Stimulated activated effector memory CD8-positive, alpha-beta T cell treated with anti-CD3 and anti-CD28 coated beads, Interleukin-12 subunit alpha, Interleukin-12 subunit beta, amount 100 ng/mL, for 72 hours (primary cell): Measurements from ENCODE around the gene VASH2.
"Not testable (repeated sequence)": the region's sequence is repeated elsewhere in the genome, so short reads cannot be mapped to it uniquely, and the experiment has no call there.

ENCODE experiments used
- ATAC-seq: fragments of 150-1000 bp; cut with Tn5 transposase; 2 replicates; pipeline ENCODE4 v1.10.0; 2021
- DNase-seq, 2 donors: peaks; one replicate each; pipeline ENCODE4 v3.0.0; 2021 to 2022; ENCODE audit warnings: low spot score in 2 of 2
- H3K27ac Mint-ChIP-seq: one replicate; pipeline ENCODE4 v1.8.0; 2022; ENCODE audit warnings: mild to moderate bottlenecking, mixed read lengths
- H3K36me3 Mint-ChIP-seq: one replicate; pipeline ENCODE4 v1.8.0; 2022; ENCODE audit warnings: mild to moderate bottlenecking, mixed read lengths
- H3K4me1 Mint-ChIP-seq: one replicate; pipeline ENCODE4 v1.8.0; 2022; ENCODE audit warnings: mixed read lengths
- H3K4me3 Mint-ChIP-seq: one replicate; pipeline ENCODE4 v1.8.0; 2022; ENCODE audit warnings: mild to moderate bottlenecking, mixed read lengths
- H3K9me3 Mint-ChIP-seq: one replicate; pipeline ENCODE4 v1.8.0; 2022; ENCODE audit warnings: mixed read lengths

VASH2 gene

DNA sequence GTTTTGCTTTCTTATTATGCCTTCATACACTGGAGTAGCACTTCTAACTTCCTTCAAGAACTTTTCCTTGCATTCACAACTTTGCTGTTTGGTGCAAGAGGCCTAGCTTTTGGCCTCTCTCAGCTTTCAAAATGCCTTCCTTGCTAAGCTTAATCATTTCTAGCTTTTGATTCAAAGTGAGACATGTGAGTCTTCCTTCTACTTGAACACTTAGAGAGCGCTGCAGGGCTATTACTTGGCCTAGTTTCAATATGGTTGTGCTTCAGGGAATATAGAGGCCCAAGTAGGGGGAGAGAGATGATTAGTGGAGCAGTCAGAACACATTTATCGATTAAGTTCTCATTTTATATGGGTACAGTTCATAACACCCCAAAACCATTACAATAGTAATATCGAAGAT, 52.9 kb downstream of the VASH2 start:
- peaks cover 14% of the 10 kb centered on the region for H3K4me1 Mint-ChIP-seq

DNA sequence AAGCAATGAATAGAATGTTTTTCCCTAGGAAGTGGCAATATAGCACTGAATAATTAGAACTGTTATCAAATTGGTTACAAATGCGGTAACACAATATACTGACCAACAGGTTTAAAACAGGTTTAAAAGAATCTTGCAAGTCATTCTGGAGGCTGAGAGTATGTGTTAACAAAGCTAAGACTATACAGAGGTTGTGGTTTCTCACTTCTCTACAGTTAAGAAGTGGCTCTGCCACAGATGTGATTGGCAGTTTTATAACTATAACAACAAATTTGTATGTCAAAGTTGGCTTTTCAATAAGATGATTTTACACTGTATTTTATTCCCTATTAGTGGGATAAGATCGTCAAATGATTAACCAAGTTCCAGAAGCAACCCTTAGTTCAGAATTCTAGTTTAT, 58.2 kb downstream of the VASH2 start:
- Mint-ChIP-seq H3K4me3 (no peak overlapping the region), H3K9me3 (no peaks in the 10 kb centered on the region), H3K27ac (peak overlapping the region; percentile 12), H3K4me1 (peaks cover 36% of the 10 kb centered on the region), H3K36me3 (peaks cover 89% of the 10 kb centered on the region)
- DNase-seq: no peak
- peak; percentile 81 for ATAC-seq

More for the DNA sequence above, 52.9 kb downstream of the VASH2 start:
- H3K36me3 Mint-ChIP-seq: peaks cover 98% of the 10 kb centered on the region
- ATAC-seq (peak; percentile 100), DNase-seq (no peak)
- no peaks in the 10 kb centered on the region for H3K9me3 Mint-ChIP-seq
- peak overlapping the region; percentile 21 for H3K4me3 Mint-ChIP-seq
- peak overlapping the region; percentile 66 for H3K27ac Mint-ChIP-seq

DNA sequence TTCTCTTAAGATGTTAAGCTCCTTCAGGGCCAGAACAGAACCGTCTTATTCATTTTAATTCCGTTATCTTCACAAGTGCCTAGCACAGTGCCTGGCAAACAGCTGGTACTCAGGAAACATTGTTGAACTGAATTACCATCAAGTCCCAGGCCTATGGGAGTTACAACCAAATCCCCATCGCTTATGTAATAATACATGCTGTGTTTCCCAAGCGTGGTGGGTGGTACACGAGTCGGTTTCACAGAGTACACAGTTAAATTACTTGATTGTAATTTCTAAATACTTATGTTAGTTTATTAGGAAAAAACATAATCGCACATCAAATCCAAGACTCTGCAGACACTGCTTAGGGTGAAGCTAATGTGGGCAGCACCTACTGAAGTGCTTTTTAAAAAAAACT, 64.3 kb downstream of the VASH2 start:
- DNase-seq (no peak), ATAC-seq (no peak)
- peaks cover 39% of the 10 kb centered on the region for H3K36me3 Mint-ChIP-seq
- peak overlapping the region; percentile 99 for H3K4me3 Mint-ChIP-seq
- no peaks in the 10 kb centered on the region for H3K9me3 Mint-ChIP-seq
- peak overlapping the region; percentile 99 for H3K27ac Mint-ChIP-seq
- peaks cover 25% of the 10 kb centered on the region for H3K4me1 Mint-ChIP-seq

DNA sequence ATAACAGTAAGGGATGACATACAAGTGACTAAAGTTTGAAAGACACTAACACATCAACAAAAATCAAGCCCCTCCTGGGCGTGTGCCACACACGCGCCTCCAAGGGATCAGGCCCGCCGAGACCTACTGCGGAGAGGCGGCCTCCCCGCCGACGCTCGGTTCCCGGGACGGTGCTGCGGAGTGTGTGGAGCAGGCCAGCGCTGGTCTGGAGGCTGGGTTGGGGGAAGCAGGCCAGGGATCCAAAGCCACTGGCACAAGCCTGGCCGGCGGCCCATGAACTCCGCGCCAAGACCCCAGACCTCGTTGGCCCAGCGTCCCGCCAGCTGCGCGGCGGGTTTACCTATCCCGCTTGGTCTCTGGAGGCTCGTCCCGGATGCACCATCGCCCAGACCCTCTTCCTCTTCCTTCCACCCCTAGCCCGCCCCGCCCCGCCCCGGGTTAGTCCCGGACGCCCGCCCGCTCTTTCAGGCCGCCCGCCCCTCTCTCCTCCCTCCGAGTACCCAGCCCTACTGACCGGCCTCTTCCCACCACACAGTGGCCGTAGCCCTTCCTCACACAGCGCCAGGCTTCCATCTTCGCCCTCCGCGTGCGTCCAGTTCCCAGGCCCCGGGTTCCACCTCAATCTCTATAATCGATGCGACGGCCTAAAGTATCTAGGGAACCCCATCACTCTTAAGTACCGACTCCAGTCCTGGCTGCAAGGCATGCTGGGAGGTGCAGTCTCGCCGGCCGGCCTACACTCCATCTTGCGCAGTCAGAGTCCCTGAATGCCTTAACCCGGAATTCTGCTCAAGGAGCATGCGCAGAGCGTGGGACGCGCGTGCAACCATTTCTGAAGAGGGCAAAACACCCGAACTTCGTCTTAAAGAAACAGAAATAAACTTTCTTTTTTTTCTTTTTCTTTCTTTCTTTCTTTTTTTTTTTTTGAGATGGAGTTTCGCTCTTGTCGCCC, 65.0 kb downstream of the VASH2 start, which contains the start of gene ANGEL2:
Gene ANGEL2 (minus strand): TSS at position 769 of the 952 bp plus-strand sequence. CDS start 196 bp downstream, at position 573.
- peak within 1 kb of the TSS; percentile 99 for H3K4me3 Mint-ChIP-seq

DNA sequence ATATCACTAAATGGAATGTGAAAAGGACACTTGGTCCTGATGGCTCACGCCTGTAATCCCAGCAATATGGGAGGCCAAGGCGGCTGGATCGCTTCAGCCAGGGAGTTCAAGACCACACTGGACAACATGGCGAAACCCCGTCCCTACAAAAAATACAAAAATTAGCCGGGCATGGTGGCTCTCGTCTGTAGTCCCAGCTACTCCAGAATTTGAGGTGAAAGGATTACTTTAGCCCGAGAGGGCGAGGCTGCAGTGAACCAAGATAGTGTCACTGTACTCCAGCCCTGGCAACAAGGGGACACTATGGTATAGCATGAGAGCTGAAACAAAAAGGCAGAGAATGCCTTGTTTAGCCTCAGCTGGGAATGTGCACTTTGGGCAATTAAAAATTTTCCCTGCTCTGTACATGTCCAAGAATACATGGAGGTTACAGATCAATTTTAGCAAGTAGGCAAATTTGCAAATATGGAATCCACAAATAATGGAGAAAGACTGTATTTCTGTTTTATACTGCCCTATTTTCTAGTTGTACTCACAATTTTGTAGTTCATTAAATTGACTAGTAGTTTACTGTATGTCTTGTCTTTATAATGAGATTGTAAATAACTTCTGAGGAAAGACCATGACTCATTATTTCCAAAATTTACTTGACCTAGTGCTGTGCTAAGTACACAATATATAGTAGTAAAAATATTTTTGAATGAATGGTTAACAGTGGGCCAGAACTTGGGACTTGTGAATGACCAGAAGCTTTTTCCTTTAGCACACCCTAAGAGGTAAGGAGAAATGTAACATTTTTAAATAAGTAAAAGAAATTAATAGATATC, 67.3 kb downstream of the VASH2 start:
- no peak overlapping the region for H3K27ac Mint-ChIP-seq
- peaks cover 12% of the 10 kb centered on the region for H3K36me3 Mint-ChIP-seq
- DNase-seq (no peak), ATAC-seq (no peak)
- no peak overlapping the region for H3K4me3 Mint-ChIP-seq
- H3K9me3 Mint-ChIP-seq: no peaks in the 10 kb centered on the region
- H3K4me1 Mint-ChIP-seq: peaks cover 11% of the 10 kb centered on the region

More for the DNA sequence above, 65.0 kb downstream of the VASH2 start, which contains the start of gene ANGEL2:
- ATAC-seq (peak; percentile 99), DNase-seq (peak; percentile 81 to 96)
- Mint-ChIP-seq H3K9me3 (no peaks in the 10 kb centered on the region), H3K36me3 (peaks cover 32% of the 10 kb centered on the region), H3K4me1 (peaks cover 25% of the 10 kb centered on the region), H3K27ac (peak within 1 kb of the TSS; percentile 99)

DNA sequence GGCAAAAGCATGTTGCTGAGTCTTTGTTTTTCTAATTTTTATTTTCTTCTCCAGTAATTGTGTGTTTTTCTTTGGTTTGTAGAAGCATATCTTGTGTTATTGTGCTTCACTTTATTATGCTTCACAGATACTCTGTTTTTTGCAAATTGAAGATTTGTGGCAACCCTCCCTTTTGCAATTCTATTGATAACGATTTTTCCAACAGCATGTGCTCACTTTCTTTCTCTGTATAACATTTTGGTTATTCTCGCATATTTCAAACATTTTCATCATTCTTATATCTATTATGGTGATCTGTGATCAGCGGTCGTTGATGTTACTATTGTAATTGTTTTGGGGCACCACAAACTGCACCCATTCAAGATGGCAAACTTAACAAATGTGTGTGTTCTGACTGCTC, 69.1 kb downstream of the VASH2 start:
- H3K4me3 Mint-ChIP-seq: no peak overlapping the region
- no peaks in the 10 kb centered on the region for H3K4me1 Mint-ChIP-seq
- H3K9me3 Mint-ChIP-seq: no peaks in the 10 kb centered on the region
- no peak for ATAC-seq
- H3K36me3 Mint-ChIP-seq: peaks cover 7% of the 10 kb centered on the region
- H3K27ac Mint-ChIP-seq: no peak overlapping the region
- DNase-seq: no peak

DNA sequence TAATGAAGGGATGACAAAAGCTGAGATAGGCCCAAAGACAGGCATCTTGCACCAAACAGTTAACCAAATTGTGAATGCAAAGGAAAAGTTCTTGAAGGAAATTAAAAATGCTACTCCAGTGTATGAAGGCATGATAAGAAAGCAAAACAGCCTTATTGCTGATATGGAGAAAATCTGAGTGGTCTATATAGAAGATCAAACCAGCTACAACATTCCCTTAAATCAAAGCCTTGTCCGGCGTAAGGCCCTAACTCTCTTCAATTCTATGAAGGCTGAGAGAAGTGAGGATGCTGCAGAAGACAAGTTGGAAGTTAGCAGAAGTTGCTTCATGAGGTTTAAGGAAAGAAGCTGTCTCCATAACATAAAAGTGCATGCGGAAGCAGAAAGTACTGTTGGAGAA, 69.7 kb downstream of the VASH2 start:
- H3K9me3 Mint-ChIP-seq: no peaks in the 10 kb centered on the region
- ATAC-seq: no peak
- H3K4me3 Mint-ChIP-seq: no peak overlapping the region
- H3K4me1 Mint-ChIP-seq: no peaks in the 10 kb centered on the region
- H3K36me3 Mint-ChIP-seq: peaks cover 7% of the 10 kb centered on the region
- no peak overlapping the region for H3K27ac Mint-ChIP-seq
- DNase-seq: no peak

DNA sequence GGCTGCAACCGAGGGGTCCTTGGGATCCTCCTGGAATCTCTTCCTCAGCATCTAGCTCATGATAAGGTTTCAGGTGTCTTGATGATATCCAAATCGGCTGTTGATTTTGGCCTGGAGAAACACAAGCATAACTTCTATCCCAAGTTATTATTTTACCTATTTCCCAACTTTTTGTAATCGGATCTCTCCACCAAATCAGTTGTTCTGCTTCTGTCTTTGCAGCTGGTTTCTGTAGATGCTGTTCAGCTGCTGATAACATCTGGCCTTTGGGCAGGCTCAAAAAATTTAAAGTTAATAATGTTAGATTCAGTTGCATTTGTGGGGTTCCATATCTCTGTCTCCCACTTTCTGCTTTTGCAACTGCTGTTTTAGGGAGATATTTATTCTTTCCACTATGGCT, 76.7 kb downstream of the VASH2 start:
- ATAC-seq, H3K27ac Mint-ChIP-seq, H3K4me3 Mint-ChIP-seq, H3K36me3 Mint-ChIP-seq, H3K9me3 Mint-ChIP-seq, H3K4me1 Mint-ChIP-seq, DNase-seq: not testable (repeated sequence)

DNA sequence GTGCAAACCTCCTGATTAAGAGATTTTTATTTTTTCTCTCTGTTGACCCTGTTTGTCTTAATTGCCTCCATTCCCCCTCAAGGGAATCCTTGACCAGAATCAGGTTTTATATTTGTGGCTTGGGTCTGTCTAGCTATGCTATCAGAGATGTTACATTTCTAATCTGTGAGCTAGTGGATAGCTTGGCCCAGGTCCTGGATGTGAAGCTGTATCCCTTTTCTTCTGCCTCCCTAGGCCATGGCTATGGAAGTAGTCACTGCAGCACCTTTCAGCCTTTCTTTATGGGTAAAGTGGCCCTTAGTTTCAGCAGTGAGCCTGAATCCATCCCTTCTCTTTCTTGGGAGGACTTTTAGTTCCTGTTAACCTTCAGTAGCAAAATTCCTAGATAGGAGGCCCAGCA, 82.3 kb downstream of the VASH2 start:
- no peaks in the 10 kb centered on the region for H3K36me3 Mint-ChIP-seq
- no peaks in the 10 kb centered on the region for H3K4me1 Mint-ChIP-seq
- H3K4me3 Mint-ChIP-seq: no peak overlapping the region
- no peak for ATAC-seq
- no peak overlapping the region for H3K27ac Mint-ChIP-seq
- no peaks in the 10 kb centered on the region for H3K9me3 Mint-ChIP-seq
- no peak for DNase-seq

DNA sequence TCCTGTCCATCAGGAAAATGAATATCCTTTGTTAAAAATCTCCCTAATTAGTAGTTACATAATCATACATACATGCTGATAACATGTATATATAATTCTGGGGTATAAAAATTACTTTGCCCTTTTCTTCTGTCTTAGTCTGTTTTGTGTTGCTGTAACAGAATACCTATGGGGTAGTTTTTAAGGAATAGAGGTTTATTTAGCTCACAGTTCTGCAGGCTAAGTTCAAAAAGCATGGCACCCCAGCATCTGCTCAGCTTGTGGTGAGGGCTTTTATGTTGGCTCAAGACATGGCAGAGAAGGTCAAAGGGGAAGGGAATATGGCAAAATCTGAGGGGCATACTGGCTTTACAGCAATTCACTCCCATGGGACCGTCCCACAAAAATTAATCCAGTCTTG, 84.4 kb downstream of the VASH2 start:
- H3K4me3 Mint-ChIP-seq: no peak overlapping the region
- no peaks in the 10 kb centered on the region for H3K4me1 Mint-ChIP-seq
- H3K36me3 Mint-ChIP-seq: no peaks in the 10 kb centered on the region
- DNase-seq (no peak), ATAC-seq (no peak)
- no peaks in the 10 kb centered on the region for H3K9me3 Mint-ChIP-seq
- H3K27ac Mint-ChIP-seq: no peak overlapping the region

DNA sequence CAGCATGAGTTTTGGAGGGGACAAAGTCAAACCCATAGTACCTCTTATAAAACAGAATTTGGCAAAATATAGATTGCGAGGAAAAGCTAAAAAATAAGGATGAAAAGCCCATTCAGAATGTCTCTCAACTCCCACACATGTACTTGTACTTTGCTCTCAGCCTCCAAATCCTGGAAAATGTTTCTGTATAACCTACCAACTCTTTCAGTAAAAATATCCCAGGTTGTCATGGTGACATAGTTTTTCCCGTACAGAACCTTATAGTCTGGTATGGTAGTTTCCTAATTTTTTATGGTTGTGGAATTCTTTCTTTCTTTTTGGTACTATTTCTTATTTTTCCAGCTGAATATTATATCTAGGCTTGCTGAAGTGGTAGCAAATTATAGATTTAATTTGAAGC, 85.2 kb downstream of the VASH2 start:
- no peaks in the 10 kb centered on the region for H3K36me3 Mint-ChIP-seq
- DNase-seq: no peak
- no peak for ATAC-seq
- H3K9me3 Mint-ChIP-seq: no peaks in the 10 kb centered on the region
- no peak overlapping the region for H3K4me3 Mint-ChIP-seq
- no peak overlapping the region for H3K27ac Mint-ChIP-seq
- H3K4me1 Mint-ChIP-seq: no peaks in the 10 kb centered on the region
